Activated gamma-delta T cell treated with anti-CD3 and anti-CD28 coated beads, Interleukin-2, amount 50 U/mL, for 16 hours (primary cell): ENCODE results near the gene CAMK2A.

Experiments used
- DNase-seq: peaks from one replicate; pipeline ENCODE4 v3.0.0-alpha.2; 2020; ENCODE audit warnings: low read depth

CAMK2A gene

GRCh38 chr5:150299571-150300327 is 10.2 kb upstream of the CAMK2A start:
- DNase-seq = no peak

- no peak for DNase-seq
Measured at GRCh38 chr5:150298701-150299451, 9.3 kb upstream of the CAMK2A start.

- no peak for DNase-seq
Measured at GRCh38 chr5:150297934-150298595, 8.5 kb upstream of the CAMK2A start.

- DNase-seq = no peak
Measured at GRCh38 chr5:150297236-150297890, 7.8 kb upstream of the CAMK2A start.

GRCh38 chr5:150296496-150296895 is 6.9 kb upstream of the CAMK2A start:
- DNase-seq = no peak

- DNase-seq = no peak
Measured at GRCh38 chr5:150295741-150296486, 6.3 kb upstream of the CAMK2A start.

- no peak for DNase-seq
Measured at GRCh38 chr5:150295172-150295634, 5.6 kb upstream of the CAMK2A start.

GRCh38 chr5:150294551-150295071 is 5.0 kb upstream of the CAMK2A start:
- DNase-seq = no peak

- DNase-seq = no peak
Measured at GRCh38 chr5:150293091-150293941, 3.7 kb upstream of the CAMK2A start.

GRCh38 chr5:150291388-150292385 is 2.1 kb upstream of the CAMK2A start:
- no peak for DNase-seq

GRCh38 chr5:150288791-150289190 is 782 bp downstream of the CAMK2A start:
- DNase-seq = no peak

- no peak for DNase-seq
Measured at GRCh38 chr5:150288361-150288760, 1.2 kb downstream of the CAMK2A start.

- DNase-seq = no peak
Measured at GRCh38 chr5:150286820-150287219, 2.8 kb downstream of the CAMK2A start.

GRCh38 chr5:150285114-150285513 is 4.5 kb downstream of the CAMK2A start:
- DNase-seq = no peak

GRCh38 chr5:150284311-150284710 is 5.3 kb downstream of the CAMK2A start:
- DNase-seq = no peak

- no peak for DNase-seq
Measured at GRCh38 chr5:150283904-150284303, 5.7 kb downstream of the CAMK2A start.

- no peak for DNase-seq
Measured at GRCh38 chr5:150281987-150282386, 7.6 kb downstream of the CAMK2A start.

- no peak for DNase-seq
Measured at GRCh38 chr5:150279330-150280020, 10.1 kb downstream of the CAMK2A start.
